H1 (cell line): ENCODE results near the gene DFFA. TPM values are rescaled to one million over a fixed set of nuclear protein-coding genes. Genes with fewer than 3 reads are reported as not detected.
"Not testable (repeated sequence)": the region's sequence is repeated elsewhere in the genome, so short reads cannot be mapped to it uniquely, and the experiment has no call there.

Experiments used
- CTCF ChIA-PET: fragments of 300-600 bp; sonication (Branson Sonifier 250); formaldehyde crosslinking; loops from one replicate; lab custom pipeline; 2021; ENCODE audit not compliant: partially characterized antibody; lab: Charles Lee
- POLR2A ChIA-PET: fragments of 300-600 bp; sonication (Branson Sonifier 250); formaldehyde crosslinking; loops from one replicate; lab custom pipeline; 2021; ENCODE audit warnings: inconsistent platforms; ENCODE audit not compliant: partially characterized antibody; lab: Charles Lee
- DNase-seq, 2 experiments: peaks; one replicate each; pipeline versions ENCODE4 v3.0.0 to v3.0.0-alpha.2; 2010 to 2022; ENCODE audit warnings: low spot score in 2 of 2, low read depth in 1 of 2, mixed read lengths in 1 of 2
- FAIRE-seq: peaks from 2 replicates; lab custom pipeline; 2011; peaks lifted over from hg19 to GRCh38; lab: Jason Lieb, UNC
- H2AFZ ChIP-seq: 2 replicates; pipeline ENCODE4 v1.8.1; 2012; ENCODE audit warnings: low read length, inconsistent platforms
- H2AK5ac ChIP-seq: 2 replicates; pipeline ENCODE4 v1.6.1; 2013; ENCODE audit warnings: low read depth, low read length
- H2BK120ac ChIP-seq: replicated peaks from 2 replicates; pipeline ENCODE3; 2013; ENCODE audit warnings: low read depth, low read length, inconsistent platforms
- H2BK12ac ChIP-seq: 2 replicates; pipeline ENCODE4 v1.6.1; 2013; ENCODE audit warnings: low read depth, low read length
- H2BK15ac ChIP-seq: 2 replicates; pipeline ENCODE4 v1.6.1; 2013; ENCODE audit warnings: low read length
- H2BK20ac ChIP-seq: 2 replicates; pipeline ENCODE4 v1.6.1; 2013; ENCODE audit warnings: low read length
- H2BK5ac ChIP-seq: 2 replicates; pipeline ENCODE4 v1.6.1; 2013; ENCODE audit warnings: low read depth, low read length
- H3K14ac ChIP-seq: 2 replicates; pipeline ENCODE4 v1.6.1; 2013; ENCODE audit warnings: inconsistent platforms; ENCODE audit not compliant: insufficient read length
- H3K18ac ChIP-seq: 2 replicates; pipeline ENCODE4 v1.6.1; 2013; ENCODE audit warnings: low read length; ENCODE audit errors: extremely low read depth
- H3K23ac ChIP-seq: 2 replicates; pipeline ENCODE4 v1.6.1; 2013; ENCODE audit warnings: inconsistent platforms; ENCODE audit not compliant: insufficient read length
- H3K23me2 ChIP-seq: 2 replicates; pipeline ENCODE4 v1.6.1; 2013; ENCODE audit warnings: low read depth, low read length
- H3K27ac ChIP-seq: 2 replicates; pipeline ENCODE4 v1.6.1; 2011; ENCODE audit warnings: low read depth, low read length, inconsistent platforms
- H3K27me3 ChIP-seq, 4 experiments: replicated peaks in 1 of 4; 1 replicate in 1 of 4; 2 replicates in 3 of 4; pipeline versions ENCODE4 v1.6.1 to v1.8.1; 2011 to 2013; ENCODE audit warnings: low read length in 3 of 4, mild to moderate bottlenecking in 3 of 4, inconsistent platforms in 2 of 4, mixed read lengths in 2 of 4, moderate library complexity in 1 of 4; ENCODE audit not compliant: control insufficient read depth in 3 of 4, insufficient read depth in 3 of 4; ENCODE audit errors: extremely low read depth in 1 of 4
- H3K36me3 ChIP-seq, 4 experiments: 2 replicates each; pipeline versions ENCODE4 v1.6.1 to v1.8.1; 2011 to 2013; ENCODE audit warnings: mild to moderate bottlenecking in 4 of 4, low read length in 3 of 4, moderate library complexity in 2 of 4, control low read depth in 1 of 4, inconsistent platforms in 1 of 4; ENCODE audit not compliant: insufficient read depth in 4 of 4, control insufficient read depth in 2 of 4
- H3K4ac ChIP-seq: replicated peaks from 2 replicates; pipeline ENCODE3; 2013; ENCODE audit warnings: low read length, low read depth, mixed read lengths, inconsistent platforms; ENCODE audit not compliant: insufficient read length
- H3K4me1 ChIP-seq, 4 experiments: replicated peaks in 1 of 4; 1 replicate in 1 of 4; 2 replicates in 3 of 4; pipeline versions ENCODE4 v1.6.1 to v1.8.1; 2011 to 2013; ENCODE audit warnings: low read length in 3 of 4, inconsistent platforms in 2 of 4, mixed read lengths in 1 of 4; ENCODE audit not compliant: insufficient read depth in 4 of 4, control insufficient read depth in 3 of 4
- H3K4me2 ChIP-seq, 2 experiments: 2 replicates each; pipeline versions ENCODE4 v1.6.1 to v1.8.1; 2011 to 2013; ENCODE audit warnings: low read depth in 2 of 2, low read length in 2 of 2, control low read depth in 1 of 2, inconsistent platforms in 1 of 2, mild to moderate bottlenecking in 1 of 2; ENCODE audit not compliant: insufficient read depth in 1 of 2
- H3K4me3 ChIP-seq, 4 experiments: fragments of 200-600, 300-600 bp in 1 of 4; sonication (generic), shearing (Covaris generic), sonication (Bioruptor Twin) in 1 of 4; 2 replicates each; pipeline versions ENCODE4 v1.5.1 to v1.8.1; 2011 to 2016; ENCODE audit warnings: low read length in 4 of 4, low read depth in 3 of 4, control low read depth in 2 of 4, inconsistent platforms in 2 of 4, mild to moderate bottlenecking in 2 of 4, mixed read lengths in 1 of 4, moderate library complexity in 1 of 4; ENCODE audit not compliant: insufficient read depth in 2 of 4; ENCODE audit errors: extremely low read depth in 1 of 4
- H3K56ac ChIP-seq: replicated peaks from 2 replicates; pipeline ENCODE3; 2013; ENCODE audit warnings: low read depth, mild to moderate bottlenecking, mixed read lengths, low read length, inconsistent platforms; ENCODE audit not compliant: insufficient read length
- H3K79me1 ChIP-seq: 2 replicates; pipeline ENCODE4 v1.6.1; 2013; ENCODE audit warnings: low read depth, low read length, control low read depth
- H3K79me2 ChIP-seq, 2 experiments: 2 replicates each; pipeline versions ENCODE4 v1.6.1 to v1.8.1; 2012 to 2013; ENCODE audit warnings: low read length in 2 of 2, mild to moderate bottlenecking in 2 of 2, inconsistent platforms in 1 of 2; ENCODE audit not compliant: insufficient read depth in 2 of 2, control insufficient read depth in 1 of 2
- H3K9ac ChIP-seq, 4 experiments: replicated peaks in 1 of 4; 1 replicate in 1 of 4; 2 replicates in 3 of 4; pipeline versions ENCODE4 v1.6.1 to v1.8.1; 2011 to 2013; ENCODE audit warnings: low read depth in 3 of 4, low read length in 3 of 4, control low read depth in 2 of 4, mild to moderate bottlenecking in 2 of 4, moderate library complexity in 2 of 4, inconsistent platforms in 1 of 4; ENCODE audit errors: extremely low read depth in 1 of 4
- H3K9me3 ChIP-seq, 2 experiments: 2 replicates each; pipeline versions ENCODE4 v1.6.1 to v1.8.1; 2012 to 2013; ENCODE audit warnings: mild to moderate bottlenecking in 2 of 2, moderate library complexity in 2 of 2, control low read depth in 1 of 2, inconsistent platforms in 1 of 2, low read depth in 1 of 2, low read length in 1 of 2, mixed read lengths in 1 of 2; ENCODE audit not compliant: insufficient read depth in 2 of 2
- H4K20me1 ChIP-seq, 2 experiments: replicated peaks in 1 of 2; 2 replicates each; pipeline versions ENCODE3 to v1.8.1; 2011 to 2013; ENCODE audit warnings: inconsistent platforms in 2 of 2, low read length in 2 of 2, mild to moderate bottlenecking in 1 of 2; ENCODE audit not compliant: insufficient read depth in 2 of 2, control insufficient read depth in 1 of 2
- H4K5ac ChIP-seq: 2 replicates; pipeline ENCODE4 v1.6.1; 2013; ENCODE audit warnings: low read length, low read depth, mixed read lengths, inconsistent platforms; ENCODE audit not compliant: insufficient read length
- H4K8ac ChIP-seq: 2 replicates; pipeline ENCODE4 v1.8.0; 2013; ENCODE audit warnings: mild to moderate bottlenecking, moderate library complexity, low read length, inconsistent platforms; ENCODE audit not compliant: insufficient read depth; ENCODE audit errors: extremely low read depth
- H4K91ac ChIP-seq: replicated peaks from 2 replicates; pipeline ENCODE3; 2013; ENCODE audit warnings: low read length, mixed read lengths, inconsistent platforms; ENCODE audit not compliant: insufficient read length
- WGBS, 2 experiments: shearing (Covaris generic) in 1 of 2; methylation state at CpG; one replicate each; pipeline versions ENCODE4 v1.1.6 to v1.1.7; 2013 to 2015; ENCODE audit warnings: low lambda C conversion rate in 2 of 2, mixed read lengths in 2 of 2, inconsistent platforms in 1 of 2, low coverage in 1 of 2, missing lambda C conversion rate in 1 of 2; ENCODE audit not compliant: insufficient replicate concordance in 2 of 2, insufficient coverage in 1 of 2, insufficient read length in 1 of 2; ENCODE audit errors: extremely low coverage in 1 of 2, missing lambda C conversion rate in 1 of 2; 5-methylcytosine and 5-hydroxymethylcytosine counted together
- polyA plus RNA-seq, 7 experiments: library from polyadenylated mRNA; depleted of rRNA in 3 of 7; stranded (reverse) in 5 of 7; unstranded in 2 of 7; fragments of >200 nt in 5 of 7; fragments of 200-250 nt in 2 of 7; gene quantifications; 1 replicate in 5 of 7; 2 replicates in 1 of 7; 4 replicates in 1 of 7; pipeline versions ENCODE4 v1.2.1 to v1.2.3, GENCODE V29; 2011 to 2013; ENCODE audit warnings: missing spikeins in 2 of 7, mixed read lengths in 2 of 7
- total RNA-seq: library from RNA; stranded (reverse); fragmentation: NEBNext Ultra II Directional; extraction: Animal tissue kit (Norgen Biotek cat#: 25700); gene quantifications from 2 replicates; pipeline ENCODE4 v1.2.1, GENCODE V29; 2021

The DFFA gene
- total and polyA plus RNA-seq, 2 of the 8 experiments (the other 6 are each of a cell fraction or from before 2014, with no cell fraction given) = 34.3 to 79.9 TPM

- H3K56ac ChIP-seq, H3K79me2 ChIP-seq, H2AFZ ChIP-seq, H3K23me2 ChIP-seq, H3K79me1 ChIP-seq, H3K4me2 ChIP-seq, H4K20me1 ChIP-seq, H3K4ac ChIP-seq, H3K18ac ChIP-seq, H4K5ac ChIP-seq, H2BK12ac ChIP-seq, H2BK5ac ChIP-seq, H3K14ac ChIP-seq, H3K9ac ChIP-seq, H3K4me3 ChIP-seq, H4K91ac ChIP-seq, H3K27me3 ChIP-seq, H3K23ac ChIP-seq, H4K8ac ChIP-seq, H2BK120ac ChIP-seq, H3K27ac ChIP-seq, H3K36me3 ChIP-seq, H2BK15ac ChIP-seq, DNase-seq, H3K4me1 ChIP-seq, FAIRE-seq, H2BK20ac ChIP-seq, H2AK5ac ChIP-seq, H3K9me3 ChIP-seq: not testable (repeated sequence)
- ChIA-PET CTCF (interaction anchor here (0.9 to 1.4 kb wide), 2 partner anchors 18 to 49 kb away, joined by 3 read pairs; no protein-coding TSS in a partner anchor), POLR2A (interaction anchor here (0.6 to 0.9 kb wide), 2 partner anchors 13 to 49 kb away, joined by 3 to 4 read pairs; partner anchors contain the start of gene PEX14)
- WGBS, 2 experiments = 94% methylated on average over 10 of the region's 21 CpGs; no CpG with 5 or more reads in 1 of the 2 experiments
Measured at GRCh38 chr1:10426535-10426848, 45.8 kb downstream of the DFFA start.
